Panc1 (cell line): ENCODE results near the gene B4GALNT1.

Experiments used
- POLR2AphosphoS5 ChIP-seq: IDR thresholded peaks from 2 replicates; pipeline ENCODE4 v1.6.1; 2012; ENCODE audit warnings: mild to moderate bottlenecking, low read depth, low read length, moderate library complexity
- SIN3A ChIP-seq: IDR thresholded peaks from 2 replicates; pipeline ENCODE4 v1.6.1; 2012; ENCODE audit warnings: low read depth, mild to moderate bottlenecking, low read length, moderate library complexity, borderline replicate concordance; ENCODE audit not compliant: insufficient read depth
- TF ChIP-seq, protein P1 (sequence below): fragments of 450-650 bp; IDR thresholded peaks from 2 replicates; pipeline ENCODE4 v1.5.1; 2017; ENCODE audit warnings: mild to moderate bottlenecking
- TF ChIP-seq, protein P2 (sequence below), 2 experiments: IDR thresholded peaks; 2 replicates each; pipeline ENCODE4 v1.6.1; 2011 to 2012; ENCODE audit warnings: low read depth in 2 of 2, control low read depth in 1 of 2, low read length in 1 of 2, mild to moderate bottlenecking in 1 of 2, moderate library complexity in 1 of 2; ENCODE audit not compliant: insufficient read depth in 1 of 2

DNA sequence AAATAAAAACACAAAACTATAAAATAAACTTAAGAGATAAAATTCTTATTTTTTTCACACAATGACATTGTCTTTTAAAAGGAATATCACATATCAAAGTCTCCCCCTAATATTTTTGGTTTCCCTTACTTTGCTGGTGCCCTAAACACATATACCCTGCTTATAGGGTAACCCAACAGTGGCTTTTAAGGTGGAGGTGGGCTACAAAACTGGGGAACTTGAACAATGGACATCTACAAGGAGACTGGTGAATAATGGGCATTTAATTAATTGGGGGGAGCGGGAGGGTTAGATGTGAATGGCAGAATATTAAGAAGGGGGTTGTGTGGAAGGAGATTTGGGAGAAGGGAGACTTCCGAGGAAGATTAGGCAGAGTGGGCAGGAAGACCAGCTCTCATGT, 9.6 kb downstream of the B4GALNT1 start:
- TF ChIP-seq, protein P1, sequence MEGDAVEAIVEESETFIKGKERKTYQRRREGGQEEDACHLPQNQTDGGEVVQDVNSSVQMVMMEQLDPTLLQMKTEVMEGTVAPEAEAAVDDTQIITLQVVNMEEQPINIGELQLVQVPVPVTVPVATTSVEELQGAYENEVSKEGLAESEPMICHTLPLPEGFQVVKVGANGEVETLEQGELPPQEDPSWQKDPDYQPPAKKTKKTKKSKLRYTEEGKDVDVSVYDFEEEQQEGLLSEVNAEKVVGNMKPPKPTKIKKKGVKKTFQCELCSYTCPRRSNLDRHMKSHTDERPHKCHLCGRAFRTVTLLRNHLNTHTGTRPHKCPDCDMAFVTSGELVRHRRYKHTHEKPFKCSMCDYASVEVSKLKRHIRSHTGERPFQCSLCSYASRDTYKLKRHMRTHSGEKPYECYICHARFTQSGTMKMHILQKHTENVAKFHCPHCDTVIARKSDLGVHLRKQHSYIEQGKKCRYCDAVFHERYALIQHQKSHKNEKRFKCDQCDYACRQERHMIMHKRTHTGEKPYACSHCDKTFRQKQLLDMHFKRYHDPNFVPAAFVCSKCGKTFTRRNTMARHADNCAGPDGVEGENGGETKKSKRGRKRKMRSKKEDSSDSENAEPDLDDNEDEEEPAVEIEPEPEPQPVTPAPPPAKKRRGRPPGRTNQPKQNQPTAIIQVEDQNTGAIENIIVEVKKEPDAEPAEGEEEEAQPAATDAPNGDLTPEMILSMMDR = no peak
- TF ChIP-seq, protein P2, sequence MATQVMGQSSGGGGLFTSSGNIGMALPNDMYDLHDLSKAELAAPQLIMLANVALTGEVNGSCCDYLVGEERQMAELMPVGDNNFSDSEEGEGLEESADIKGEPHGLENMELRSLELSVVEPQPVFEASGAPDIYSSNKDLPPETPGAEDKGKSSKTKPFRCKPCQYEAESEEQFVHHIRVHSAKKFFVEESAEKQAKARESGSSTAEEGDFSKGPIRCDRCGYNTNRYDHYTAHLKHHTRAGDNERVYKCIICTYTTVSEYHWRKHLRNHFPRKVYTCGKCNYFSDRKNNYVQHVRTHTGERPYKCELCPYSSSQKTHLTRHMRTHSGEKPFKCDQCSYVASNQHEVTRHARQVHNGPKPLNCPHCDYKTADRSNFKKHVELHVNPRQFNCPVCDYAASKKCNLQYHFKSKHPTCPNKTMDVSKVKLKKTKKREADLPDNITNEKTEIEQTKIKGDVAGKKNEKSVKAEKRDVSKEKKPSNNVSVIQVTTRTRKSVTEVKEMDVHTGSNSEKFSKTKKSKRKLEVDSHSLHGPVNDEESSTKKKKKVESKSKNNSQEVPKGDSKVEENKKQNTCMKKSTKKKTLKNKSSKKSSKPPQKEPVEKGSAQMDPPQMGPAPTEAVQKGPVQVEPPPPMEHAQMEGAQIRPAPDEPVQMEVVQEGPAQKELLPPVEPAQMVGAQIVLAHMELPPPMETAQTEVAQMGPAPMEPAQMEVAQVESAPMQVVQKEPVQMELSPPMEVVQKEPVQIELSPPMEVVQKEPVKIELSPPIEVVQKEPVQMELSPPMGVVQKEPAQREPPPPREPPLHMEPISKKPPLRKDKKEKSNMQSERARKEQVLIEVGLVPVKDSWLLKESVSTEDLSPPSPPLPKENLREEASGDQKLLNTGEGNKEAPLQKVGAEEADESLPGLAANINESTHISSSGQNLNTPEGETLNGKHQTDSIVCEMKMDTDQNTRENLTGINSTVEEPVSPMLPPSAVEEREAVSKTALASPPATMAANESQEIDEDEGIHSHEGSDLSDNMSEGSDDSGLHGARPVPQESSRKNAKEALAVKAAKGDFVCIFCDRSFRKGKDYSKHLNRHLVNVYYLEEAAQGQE (IDR thresholded peaks at IDR 0.05; ENCODE audit: insufficient read depth in 1 of 2, low read depth in 2 of 2, low read length in 1 of 2) = no peak
- TF ChIP-seq POLR2AphosphoS5 (no peak), SIN3A (no peak)
